Left kidney (tissue), 2 donors: ENCODE results near the gene SLC38A5. TPM values are rescaled to one million over a fixed set of nuclear protein-coding genes. Genes with fewer than 3 reads are reported as not detected.

Experiments
- DNase-seq: peaks from one replicate; pipeline ENCODE4 v3.0.0-alpha.2; 2013
- polyA plus RNA-seq: library from polyadenylated mRNA; unstranded; fragments of 120-200 nt; gene quantifications from one replicate; pipeline ENCODE4 v1.2.1, GENCODE V29; 2013; ENCODE audit not compliant: insufficient read length

Gene SLC38A5
- polyA plus RNA-seq, 1 donor, result 5.2 TPM

DNA sequence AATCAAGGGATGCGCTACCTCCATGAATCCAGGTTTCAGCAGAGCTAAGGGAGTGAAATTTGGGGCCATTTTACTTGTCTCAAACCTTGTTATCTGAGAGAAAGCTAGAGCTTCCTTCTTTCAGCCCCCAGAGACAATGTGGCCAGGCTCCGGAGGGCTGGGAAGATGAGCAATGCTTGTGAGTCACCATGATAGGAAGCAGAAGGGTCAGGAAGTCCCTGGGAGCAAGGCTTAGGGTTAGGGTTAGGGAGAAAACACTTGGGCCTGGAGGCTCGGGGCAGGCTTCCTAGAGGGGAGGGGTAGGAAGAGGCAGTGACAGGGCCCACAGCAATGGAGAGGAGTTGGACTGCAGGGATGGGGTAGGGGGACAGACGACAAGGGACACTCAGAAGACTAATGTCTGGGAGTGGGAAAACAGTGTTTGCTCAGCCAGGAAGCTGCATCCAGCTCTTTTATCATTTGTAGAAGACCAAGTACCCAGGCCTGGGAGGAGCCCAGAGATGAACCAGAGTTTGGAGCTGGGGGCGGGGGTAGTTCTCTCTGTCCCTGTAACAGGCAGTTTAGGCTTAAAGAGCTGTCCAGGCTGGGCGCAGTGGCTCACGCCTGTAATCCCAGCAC lies 22.3 kb upstream of the SLC38A5 start:
- DNase-seq, result no peak

DNA sequence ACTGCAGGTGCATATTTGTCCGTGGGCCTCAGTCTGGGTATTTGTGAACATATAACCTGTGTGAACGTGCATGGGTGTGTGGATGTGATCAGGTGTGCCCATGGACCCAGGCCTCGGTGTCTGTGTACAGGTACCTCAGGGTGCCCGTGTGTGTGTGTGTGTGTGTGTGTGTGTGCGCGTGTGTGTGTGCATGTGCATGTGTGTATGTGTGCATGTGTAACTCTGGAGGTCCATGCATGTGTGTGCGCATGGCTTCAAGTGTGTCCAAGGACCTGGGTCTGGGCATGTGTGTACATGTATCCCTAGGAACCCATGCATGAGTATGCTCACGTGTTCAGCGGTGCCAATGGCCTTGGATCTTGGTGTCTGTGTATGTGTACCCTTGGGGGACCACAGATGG lies 21.7 kb upstream of the SLC38A5 start:
- DNase-seq, result no peak

DNA sequence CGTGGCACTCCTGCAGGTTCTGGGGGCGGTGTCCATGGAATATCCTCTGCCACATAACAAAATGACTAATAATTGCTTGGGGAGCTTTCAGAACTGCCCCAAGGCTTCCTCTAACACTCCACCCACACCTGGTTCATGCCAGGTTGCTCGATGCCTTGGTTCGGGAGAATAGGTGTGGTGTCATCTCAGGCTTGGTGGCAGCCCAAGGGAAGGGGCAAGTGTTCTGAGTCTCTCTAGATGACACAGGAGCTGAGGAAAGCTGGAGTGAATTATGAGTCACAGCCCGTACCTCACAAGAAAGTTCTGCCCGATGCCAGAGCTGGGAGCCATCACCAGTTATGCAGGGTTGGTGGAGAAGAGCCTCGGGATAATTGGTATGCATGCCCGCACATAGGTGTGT lies 20.6 kb upstream of the SLC38A5 start:
- DNase-seq, result no peak

DNA sequence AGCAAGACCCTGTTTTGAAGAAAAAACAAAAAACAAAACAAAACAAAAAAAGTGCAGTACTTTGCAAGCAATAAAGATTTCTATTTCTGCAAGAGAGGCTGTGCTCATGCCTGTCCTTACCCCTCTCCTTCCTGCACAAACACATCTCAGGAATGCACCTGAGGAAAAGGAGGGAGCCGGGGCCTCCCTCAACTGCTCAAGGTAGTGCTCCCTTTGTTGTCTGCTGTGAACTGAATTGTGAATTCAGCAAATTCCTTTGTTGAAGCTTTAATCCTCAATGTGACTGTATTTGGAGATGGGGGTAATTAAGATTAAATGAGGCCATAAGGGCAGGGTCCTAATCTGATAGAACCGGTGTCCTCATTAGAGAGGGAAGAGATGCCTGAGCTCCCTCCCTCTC lies 19.8 kb upstream of the SLC38A5 start:
- DNase-seq, result no peak

DNA sequence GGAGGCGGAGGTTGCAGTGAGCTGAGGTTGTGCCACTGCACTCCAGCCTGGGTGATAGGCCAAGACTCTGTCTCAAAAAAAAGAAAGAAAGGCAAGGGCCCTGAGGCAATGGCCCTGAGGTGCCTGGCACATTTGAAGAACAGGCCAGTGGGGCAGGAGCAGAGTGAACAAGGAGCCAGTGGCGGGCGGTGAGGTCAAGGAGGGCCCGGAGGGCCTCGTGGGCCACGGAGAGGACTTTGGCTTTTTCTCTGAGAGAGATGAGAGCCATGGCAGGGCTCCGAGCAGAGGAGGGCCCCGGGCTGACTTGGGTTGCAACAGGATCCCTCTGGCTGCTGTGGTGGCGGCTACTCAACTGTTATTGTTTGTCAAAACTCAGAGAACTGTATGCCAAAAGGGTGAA lies 19.2 kb upstream of the SLC38A5 start:
- DNase-seq, result no peak

DNA sequence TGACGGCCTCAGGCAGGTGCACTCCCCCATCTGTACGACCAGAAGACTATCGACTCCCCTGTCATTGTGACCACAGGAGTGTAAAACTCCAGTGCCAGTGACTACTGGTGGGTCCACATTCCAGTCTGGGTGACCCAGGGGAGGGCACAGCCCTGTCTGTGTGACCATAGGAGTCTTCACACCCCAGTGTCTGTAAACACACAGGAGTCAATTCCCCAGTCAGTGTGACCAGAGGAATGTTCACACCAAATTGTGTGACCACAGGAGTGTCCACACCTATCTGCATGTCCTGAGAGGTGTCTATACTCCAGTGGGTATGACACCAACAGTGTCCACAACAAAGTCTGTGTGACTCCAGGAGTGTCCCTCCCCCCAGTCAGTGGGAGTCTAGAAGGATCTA lies 18.0 kb upstream of the SLC38A5 start:
- DNase-seq, result no peak

DNA sequence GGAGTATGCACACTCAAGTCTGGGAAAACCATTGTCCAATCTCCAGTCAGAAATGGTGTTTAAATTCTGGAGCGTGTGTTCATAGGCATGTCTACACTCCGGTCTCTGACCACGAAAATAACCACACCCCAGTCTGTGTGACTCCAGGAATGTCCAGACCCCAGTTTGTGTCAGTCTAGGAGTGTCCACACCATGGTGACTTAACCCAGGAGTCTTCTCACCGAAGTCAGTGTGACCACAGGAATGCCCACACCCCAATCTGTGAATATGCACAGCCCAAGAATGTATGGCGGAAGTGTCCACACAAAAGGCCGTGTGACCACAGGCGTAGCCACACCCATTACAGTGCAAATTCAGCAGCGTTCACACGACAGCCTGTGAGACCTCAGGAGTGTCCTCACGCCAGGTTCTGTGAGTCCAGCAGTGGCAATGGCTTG lies 17.3 kb upstream of the SLC38A5 start:
- DNase-seq, result no peak

DNA sequence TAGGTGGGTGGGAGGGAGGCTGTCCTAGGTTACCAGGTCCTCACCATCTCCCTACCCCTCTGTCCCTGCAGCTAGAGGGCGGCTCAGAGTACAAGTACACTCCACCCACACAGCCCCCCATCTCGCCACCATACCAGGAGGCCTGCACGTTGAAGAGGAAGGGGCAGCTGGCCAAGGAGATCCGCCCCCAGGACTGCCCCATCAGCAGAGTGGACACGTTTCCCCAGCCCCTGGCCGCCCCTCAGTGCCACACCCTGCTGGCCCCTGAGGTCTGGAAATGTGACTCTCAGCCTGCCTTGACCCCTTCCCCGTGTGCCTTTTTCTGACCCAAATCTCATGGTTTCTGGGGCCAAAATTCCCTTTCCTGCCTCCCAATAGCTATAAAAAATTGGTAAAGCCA lies 12.5 kb upstream of the SLC38A5 start:
- DNase-seq, result no peak

DNA sequence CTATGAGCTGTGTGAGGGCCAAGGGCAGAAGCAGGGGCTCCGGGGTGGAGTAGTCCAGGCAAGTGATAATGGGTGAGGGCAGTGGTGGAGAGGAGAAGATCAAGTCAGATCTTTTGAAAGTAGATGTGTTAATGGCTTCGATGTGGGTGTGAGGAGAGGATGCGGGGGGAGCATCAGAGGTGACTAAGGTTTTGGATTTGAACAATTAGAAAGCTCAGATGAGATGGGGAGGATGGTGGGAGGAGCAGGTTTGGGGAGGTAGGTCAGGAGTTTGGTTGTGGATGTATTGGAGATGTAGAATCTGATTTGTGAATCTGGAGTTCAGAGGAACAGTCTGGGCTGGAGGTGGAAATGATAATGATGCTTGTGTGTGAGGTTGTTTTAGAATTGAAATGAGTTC lies 10.5 kb upstream of the SLC38A5 start:
- DNase-seq, result no peak

DNA sequence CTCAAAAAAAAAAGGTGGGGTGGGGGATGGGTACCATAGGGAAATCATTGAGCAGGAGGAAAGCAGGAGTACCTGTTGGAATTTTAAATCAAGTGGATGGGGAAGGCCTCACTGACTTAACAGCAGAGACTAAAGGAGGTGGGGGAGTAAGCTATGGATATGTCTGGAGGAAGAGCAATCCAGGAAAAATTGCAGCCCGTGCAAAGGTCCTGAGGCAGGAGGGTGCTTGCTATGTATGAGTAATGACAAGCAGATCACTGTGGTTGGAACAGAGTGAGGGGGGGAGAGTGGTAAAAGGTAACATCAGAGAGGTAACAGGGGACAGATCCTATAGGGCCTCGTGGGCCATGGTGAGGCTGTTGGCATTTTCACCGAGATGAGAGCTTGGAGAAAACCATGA lies 10.1 kb upstream of the SLC38A5 start:
- DNase-seq, result no peak

DNA sequence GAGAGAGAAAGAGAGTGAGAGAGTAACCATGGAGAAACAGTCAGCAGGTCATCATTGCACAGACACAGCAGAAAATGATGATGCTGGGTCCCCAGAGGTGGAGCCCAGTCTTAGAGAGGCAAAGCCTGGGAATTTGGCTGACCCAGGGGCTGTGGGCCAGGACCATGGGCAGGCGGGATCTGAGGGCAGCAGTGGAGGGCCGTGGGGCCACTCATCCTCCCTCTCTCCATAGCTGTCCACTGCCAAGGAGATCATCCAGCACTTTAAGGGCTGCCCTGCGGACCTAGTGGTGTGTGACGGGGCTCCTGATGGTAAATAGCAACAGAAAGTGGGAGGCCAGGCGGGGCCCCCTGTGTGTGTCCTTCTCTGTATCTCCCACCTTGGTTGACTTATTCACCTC lies 8.7 kb upstream of the SLC38A5 start:
- no peak for DNase-seq

DNA sequence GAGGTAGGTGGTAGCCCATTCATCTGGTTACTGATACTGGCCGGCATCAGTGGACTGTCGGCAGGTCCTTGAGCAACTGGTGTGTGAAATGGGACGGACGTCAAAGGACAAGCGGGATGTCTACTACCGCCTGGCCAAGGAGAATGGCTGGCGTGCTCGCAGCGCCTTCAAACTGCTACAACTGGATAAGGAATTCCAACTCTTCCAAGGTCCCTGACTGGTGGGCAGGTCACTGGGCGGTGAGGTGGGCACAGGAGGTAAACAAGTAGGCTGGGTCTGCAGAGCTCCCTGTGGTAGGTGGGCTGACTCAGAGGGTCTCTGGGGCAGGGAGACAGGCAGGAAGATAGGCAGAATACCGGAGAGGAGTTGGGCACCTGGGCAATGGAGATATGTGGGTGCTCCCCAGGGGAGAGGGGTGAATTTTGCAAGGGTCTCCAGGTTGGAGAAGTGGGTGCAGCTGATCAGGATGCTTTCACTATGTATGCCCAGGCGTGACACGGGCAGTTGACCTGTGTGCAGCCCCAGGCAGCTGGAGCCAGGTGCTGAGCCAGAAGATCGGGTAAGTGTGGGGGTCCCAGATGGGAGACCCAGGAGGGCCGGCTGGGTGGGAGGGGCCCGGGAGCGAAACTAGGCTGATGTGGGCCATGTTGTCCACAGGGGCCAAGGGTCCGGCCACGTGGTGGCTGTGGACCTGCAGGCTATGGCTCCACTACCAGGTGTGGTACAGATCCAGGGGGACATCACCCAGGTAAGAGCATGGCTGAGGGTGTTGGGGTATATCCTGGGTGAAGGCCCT lies 8.1 kb upstream of the SLC38A5 start:
- DNase-seq, result no peak

DNA sequence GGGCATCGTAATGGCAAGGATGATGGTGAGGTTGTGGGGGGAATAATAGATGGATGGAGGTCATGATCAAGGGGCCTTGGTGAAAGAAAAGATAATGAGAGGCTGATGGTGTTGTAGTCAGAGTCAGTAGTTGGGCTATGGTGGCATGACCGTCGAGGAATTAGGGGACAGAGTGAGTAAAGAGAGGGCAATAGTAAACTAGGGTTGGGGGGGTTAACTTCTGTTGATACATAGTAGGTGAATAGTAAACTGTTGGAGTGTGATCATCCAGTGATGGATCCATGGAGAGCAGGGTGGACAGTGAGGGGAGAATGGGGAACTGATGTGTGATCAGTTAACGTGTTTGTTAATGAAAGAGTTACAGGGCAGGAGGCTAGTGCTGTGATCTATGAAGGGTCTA lies 6.9 kb upstream of the SLC38A5 start:
- DNase-seq, result no peak

DNA sequence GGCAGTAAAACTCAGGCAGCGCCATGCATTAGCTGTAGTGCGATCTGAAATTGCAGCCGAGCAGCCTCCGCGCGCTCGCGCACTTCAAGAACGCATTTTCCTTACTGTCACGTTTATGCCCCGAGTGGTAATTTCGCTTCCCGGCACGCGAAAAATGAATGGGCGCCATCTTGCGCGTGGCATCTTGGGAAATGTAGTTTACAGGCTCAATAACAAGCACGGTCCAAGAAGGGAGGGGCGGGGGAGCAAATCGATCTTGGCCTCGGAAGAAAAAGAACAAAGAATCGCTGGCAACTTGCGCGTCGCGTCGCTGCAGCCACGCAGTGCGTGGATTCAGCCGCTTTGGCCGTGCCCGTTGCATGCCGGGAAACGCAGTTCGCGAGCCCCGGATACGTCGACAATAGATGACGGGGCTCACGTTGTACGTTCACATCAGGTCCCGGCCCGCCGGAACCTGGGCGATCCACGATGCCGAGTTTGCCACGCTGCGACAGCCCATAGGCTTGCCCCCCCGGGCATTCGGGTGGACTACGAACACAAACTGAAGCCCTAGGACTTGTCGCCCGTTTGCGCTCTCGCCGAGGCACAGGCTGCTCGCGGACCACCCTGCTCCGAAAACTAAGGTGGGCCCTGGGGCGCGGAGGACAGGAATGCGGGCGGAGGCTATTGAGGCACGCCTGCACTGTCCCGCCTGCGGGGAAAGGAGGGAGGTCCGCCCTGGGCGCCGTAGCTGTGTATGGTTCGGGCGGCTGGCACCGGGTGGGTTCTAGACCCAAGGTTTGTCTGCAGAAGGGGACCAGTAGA lies 5.9 kb upstream of the SLC38A5 start, which contains the start of gene FTSJ1:
TSS of gene FTSJ1 (plus strand) at position 426 of the 804 bp plus-strand sequence. CDS start 1,849 bp downstream, outside the sequence.
- peak; percentile 74 for DNase-seq

DNA sequence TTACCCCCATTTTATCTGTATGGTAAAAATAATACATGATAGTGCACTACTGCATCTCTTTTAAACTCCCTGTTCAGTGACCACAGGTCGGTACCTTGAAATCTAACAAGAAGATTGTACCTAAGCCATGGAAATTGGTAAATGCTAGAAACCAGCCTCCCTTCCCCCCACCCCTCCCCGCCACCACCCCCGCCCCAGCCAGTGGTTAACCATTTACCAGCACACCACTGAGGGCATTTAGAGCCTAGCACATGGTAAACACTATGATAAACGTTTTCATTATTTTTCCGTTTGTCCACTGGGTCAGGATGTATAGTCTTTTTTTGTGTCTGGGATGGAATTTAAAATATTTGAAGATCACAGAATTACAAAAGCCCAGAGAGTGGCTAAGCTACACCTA lies 5.2 kb upstream of the SLC38A5 start:
- DNase-seq, result no peak

DNA sequence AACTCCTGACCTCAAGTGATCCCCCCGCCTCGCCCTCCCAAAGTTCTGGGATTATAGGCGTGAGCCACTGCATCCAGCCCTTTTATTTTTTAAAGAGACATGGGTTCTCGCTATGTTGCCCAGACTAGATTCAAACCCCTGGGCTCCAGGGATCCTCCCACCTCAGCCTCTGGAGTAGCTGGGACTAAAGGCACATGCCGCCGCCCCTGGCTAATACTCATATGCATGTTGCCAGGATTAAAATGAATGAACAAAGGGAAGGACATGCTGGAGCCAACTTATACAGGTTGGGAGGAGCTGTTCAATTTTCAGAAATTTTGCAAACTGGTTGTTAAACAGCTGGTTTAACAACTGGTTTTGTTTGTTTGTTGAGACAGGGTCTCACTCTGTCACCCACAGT lies 4.5 kb upstream of the SLC38A5 start:
- DNase-seq, result no peak

DNA sequence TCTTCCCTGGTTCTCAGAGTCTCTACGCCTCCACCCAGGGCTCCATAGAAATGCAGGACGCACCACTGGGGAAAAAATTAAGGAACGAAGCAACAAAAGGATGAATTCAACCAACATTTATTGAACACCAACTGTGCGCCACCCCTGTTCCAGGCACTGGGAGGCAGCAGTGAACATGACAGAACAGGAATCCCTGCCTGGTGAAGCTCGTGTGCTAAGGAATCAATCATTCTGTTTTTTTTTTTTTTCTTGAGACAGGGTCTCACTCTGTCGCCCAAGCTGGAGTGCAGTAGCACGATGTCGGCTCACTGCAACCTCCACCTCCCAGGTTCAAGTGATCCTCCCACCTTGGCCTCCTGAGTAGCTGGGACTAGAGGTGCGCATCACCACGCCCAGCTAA lies 4.1 kb upstream of the SLC38A5 start:
- DNase-seq, result no peak

DNA sequence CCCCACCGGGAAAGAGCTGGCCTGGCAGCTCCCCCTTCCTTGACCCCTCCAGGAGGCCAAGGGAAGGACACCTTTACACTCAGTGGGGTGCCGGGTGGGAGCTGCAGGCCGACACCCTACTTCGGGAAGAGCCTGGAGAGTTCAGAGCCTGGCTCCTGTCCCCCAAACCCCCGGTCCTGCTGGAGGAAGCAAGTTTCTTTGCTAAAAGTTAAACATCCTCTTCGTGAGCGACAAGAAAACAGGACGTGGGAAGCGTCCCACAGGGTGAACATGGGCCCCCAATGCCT lies 3.6 kb upstream of the SLC38A5 start:
- no peak for DNase-seq

DNA sequence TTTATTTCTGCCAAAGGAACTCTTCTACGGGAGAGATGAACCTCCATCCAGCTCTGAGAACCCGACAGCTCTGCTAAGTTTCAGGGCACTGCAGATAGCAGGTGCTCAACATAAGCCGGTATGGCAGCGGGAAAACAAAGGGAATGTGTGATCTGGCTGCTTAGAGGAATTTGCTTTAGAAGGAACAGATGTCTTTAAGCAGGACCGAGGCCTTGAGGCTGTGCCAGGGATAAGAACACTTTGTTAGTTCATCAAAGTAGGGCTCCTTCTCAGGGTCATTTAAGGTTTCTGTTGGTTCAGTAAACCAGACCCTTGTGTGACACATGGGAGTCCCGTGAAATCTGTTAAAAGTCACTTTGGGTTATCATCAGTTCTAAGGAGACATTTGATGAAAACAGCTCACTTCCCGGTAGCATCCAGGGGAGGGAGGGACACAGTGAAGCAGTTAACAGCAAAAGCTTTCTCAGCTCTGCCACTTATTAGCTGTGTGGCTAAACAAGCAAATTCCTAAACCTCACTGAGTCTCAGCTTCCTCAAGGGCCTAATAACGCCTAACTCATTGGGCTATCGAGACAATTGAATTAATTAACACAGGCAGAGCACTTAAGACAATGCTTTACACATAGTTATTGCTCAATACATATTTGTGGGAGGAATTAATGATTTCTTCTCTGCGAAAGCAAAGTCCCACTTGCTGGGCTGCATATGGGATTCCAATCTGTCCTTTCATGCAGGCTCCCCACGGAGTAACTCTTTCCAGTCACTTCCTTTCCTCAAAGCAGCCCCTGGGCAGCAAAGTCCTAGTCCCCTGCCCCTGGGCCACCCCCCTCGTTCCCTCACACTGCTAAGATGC lies 3.0 kb upstream of the SLC38A5 start:
- DNase-seq, result no peak

DNA sequence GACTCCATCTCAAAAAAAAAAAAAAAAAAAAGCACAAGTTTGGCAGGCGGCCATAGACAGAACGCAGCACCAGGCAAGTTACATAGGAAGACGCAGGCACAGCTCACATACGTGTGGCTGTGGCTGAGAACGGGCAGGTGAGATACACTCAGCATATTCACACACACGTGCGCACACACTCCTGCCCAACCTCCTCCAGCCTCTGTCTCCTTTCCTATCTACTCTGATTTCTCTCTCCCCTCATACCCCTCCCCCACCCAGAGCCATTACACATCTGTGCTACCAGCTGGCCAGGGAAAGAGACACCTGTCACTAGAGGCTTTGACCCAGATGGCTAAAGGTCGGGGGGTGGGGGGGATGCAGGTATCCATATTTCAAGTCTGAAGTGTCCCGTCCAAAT lies 2.2 kb upstream of the SLC38A5 start:
- DNase-seq, result no peak

DNA sequence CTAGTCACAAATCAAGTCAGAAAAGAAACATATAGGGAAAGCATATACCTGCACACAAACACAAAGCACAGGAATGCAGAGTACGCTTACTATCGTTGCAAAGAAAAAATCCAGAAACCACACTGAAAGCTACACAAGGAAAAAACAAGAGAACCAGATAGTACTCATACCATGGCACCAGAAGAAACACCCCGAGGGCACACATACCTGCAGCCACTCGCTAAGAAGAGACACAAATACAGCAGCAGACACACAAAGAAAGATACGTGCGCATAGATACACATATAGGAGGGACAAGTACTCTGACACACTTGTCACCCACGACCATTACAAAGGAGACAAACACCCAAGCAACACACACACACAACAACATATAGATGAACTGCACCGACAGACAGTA lies 1.4 kb upstream of the SLC38A5 start:
- no peak for DNase-seq

DNA sequence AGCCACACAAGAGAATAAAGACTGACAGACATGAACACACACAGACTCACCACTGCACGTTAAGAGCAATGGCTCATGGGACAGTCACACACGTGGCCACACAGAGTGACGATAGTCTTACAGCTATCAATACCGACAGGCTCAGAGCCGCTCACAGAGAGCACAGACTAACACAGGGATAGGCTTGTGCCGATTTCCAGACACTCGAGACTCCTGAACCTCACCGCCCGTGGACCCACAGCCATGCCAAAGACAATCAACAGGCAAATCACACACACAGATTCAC lies 716 bp upstream of the SLC38A5 start:
- no peak for DNase-seq
